NK-92 (cell line): ENCODE data around the gene CLCN5.

Source experiments
- DNase-seq: peaks from one replicate; lab custom pipeline; 2025; ENCODE audit not compliant: unreplicated experiment; lab: John Stamatoyannopoulos, UW

The CLCN5 gene

GRCh38 chrX:50075630-50076339, 153.4 kb downstream of the CLCN5 start:
- DNase-seq, result no peak

GRCh38 chrX:50081282-50081889, 159.0 kb downstream of the CLCN5 start:
- DNase-seq, result no peak

- DNase-seq, result no peak
These were observed 160.3 kb downstream of the CLCN5 start for GRCh38 chrX:50082741-50083140.

- DNase-seq, result no peak
These were observed 166.2 kb downstream of the CLCN5 start for GRCh38 chrX:50088645-50089044.

- no peak for DNase-seq
These were observed 171.2 kb downstream of the CLCN5 start for GRCh38 chrX:50093625-50094024.

GRCh38 chrX:50097071-50097470, 174.7 kb downstream of the CLCN5 start:
- no peak for DNase-seq

- DNase-seq, result no peak
These were observed 175.8 kb downstream of the CLCN5 start for GRCh38 chrX:50098241-50098640.

- DNase-seq, result no peak
These were observed 176.4 kb downstream of the CLCN5 start for GRCh38 chrX:50098749-50099148.

- DNase-seq, result no peak
These were observed 176.9 kb downstream of the CLCN5 start for GRCh38 chrX:50099331-50099730.

GRCh38 chrX:50100188-50100587, 177.8 kb downstream of the CLCN5 start:
- DNase-seq, result no peak

- no peak for DNase-seq
These were observed 180.8 kb downstream of the CLCN5 start for GRCh38 chrX:50103176-50103575.

GRCh38 chrX:50103866-50104566, 181.6 kb downstream of the CLCN5 start:
- DNase-seq, result no peak

- no peak for DNase-seq
These were observed 183.8 kb downstream of the CLCN5 start for GRCh38 chrX:50106051-50106675.

GRCh38 chrX:50107470-50107869, 185.1 kb downstream of the CLCN5 start:
- DNase-seq, result no peak

- DNase-seq, result no peak
These were observed 185.9 kb downstream of the CLCN5 start for GRCh38 chrX:50108264-50108663.

GRCh38 chrX:50111742-50112141, 189.3 kb downstream of the CLCN5 start:
- no peak for DNase-seq

- DNase-seq, result no peak
These were observed 191.7 kb downstream of the CLCN5 start for GRCh38 chrX:50114113-50114512.

GRCh38 chrX:50115973-50116372, 193.6 kb downstream of the CLCN5 start:
- no peak for DNase-seq

GRCh38 chrX:50117476-50117875, 195.1 kb downstream of the CLCN5 start:
- no peak for DNase-seq

GRCh38 chrX:50125480-50125879, 203.1 kb downstream of the CLCN5 start:
- DNase-seq, result no peak

GRCh38 chrX:50147972-50148371, 225.6 kb downstream of the CLCN5 start:
- no peak for DNase-seq
